Trophoblast cell (in vitro differentiated cells and primary cell): ENCODE measurements around the gene CEBPA.

ENCODE experiments used
- DNase-seq, 2 donors: peaks; one replicate each; pipeline ENCODE4 v3.0.0-alpha.2; 2016
- H2AFZ ChIP-seq: 2 replicates; pipeline ENCODE4 v1.6.1; 2013; ENCODE audit warnings: low read length, moderate library complexity, mild to moderate bottlenecking; ENCODE audit not compliant: insufficient read depth, poor library complexity
- H2AK5ac ChIP-seq: 2 replicates; pipeline ENCODE4 v1.6.1; 2013; ENCODE audit warnings: mild to moderate bottlenecking, low read length
- H2BK120ac ChIP-seq: 2 replicates; pipeline ENCODE4 v1.6.1; 2013; ENCODE audit warnings: low read length, mild to moderate bottlenecking, moderate library complexity; ENCODE audit not compliant: insufficient read depth, poor library complexity
- H2BK12ac ChIP-seq: 2 replicates; pipeline ENCODE4 v1.6.1; 2013; ENCODE audit warnings: mild to moderate bottlenecking, low read length, moderate library complexity
- H2BK5ac ChIP-seq: 2 replicates; pipeline ENCODE4 v1.6.1; 2013; ENCODE audit warnings: low read length, low read depth, moderate library complexity, mild to moderate bottlenecking; ENCODE audit not compliant: poor library complexity
- H3K14ac ChIP-seq: 2 replicates; pipeline ENCODE4 v1.6.1; 2013; ENCODE audit warnings: mild to moderate bottlenecking, low read length
- H3K18ac ChIP-seq: 2 replicates; pipeline ENCODE4 v1.6.1; 2013; ENCODE audit warnings: mild to moderate bottlenecking, low read length
- H3K23ac ChIP-seq: 2 replicates; pipeline ENCODE4 v1.6.1; 2013; ENCODE audit warnings: low read length
- H3K27ac ChIP-seq: 2 replicates; pipeline ENCODE4 v1.5.1; 2013; ENCODE audit warnings: low read depth, mild to moderate bottlenecking, inconsistent platforms, low read length, moderate library complexity
- H3K27me3 ChIP-seq: 2 replicates; pipeline ENCODE4 v1.6.1; 2013; ENCODE audit warnings: inconsistent platforms, mild to moderate bottlenecking, low read length, moderate library complexity; ENCODE audit not compliant: insufficient read depth
- H3K36me3 ChIP-seq, 2 experiments: 1 replicate in 1 of 2; 2 replicates in 1 of 2; pipeline ENCODE4 v1.6.1; 2013; ENCODE audit warnings: low read length in 2 of 2, mild to moderate bottlenecking in 2 of 2, moderate library complexity in 1 of 2; ENCODE audit not compliant: insufficient read depth in 2 of 2, control insufficient read depth in 1 of 2
- H3K4ac ChIP-seq: 2 replicates; pipeline ENCODE4 v1.6.1; 2013; ENCODE audit warnings: low read depth, mild to moderate bottlenecking, low read length, moderate library complexity
- H3K4me1 ChIP-seq, 2 experiments: 1 replicate in 1 of 2; 2 replicates in 1 of 2; pipeline ENCODE4 v1.6.1; 2013; ENCODE audit warnings: low read length in 2 of 2, mild to moderate bottlenecking in 2 of 2, moderate library complexity in 1 of 2; ENCODE audit not compliant: insufficient read depth in 2 of 2, control insufficient read depth in 1 of 2
- H3K4me2 ChIP-seq: 2 replicates; pipeline ENCODE4 v1.6.1; 2013; ENCODE audit warnings: inconsistent platforms, mild to moderate bottlenecking, low read length, moderate library complexity
- H3K4me3 ChIP-seq: 2 replicates; pipeline ENCODE4 v1.5.1; 2013; ENCODE audit warnings: mild to moderate bottlenecking, low read depth, low read length, inconsistent platforms
- H3K79me1 ChIP-seq: one replicate; pipeline ENCODE4 v1.6.1; 2013; ENCODE audit warnings: low read length
- H3K79me2 ChIP-seq: 2 replicates; pipeline ENCODE4 v1.6.1; 2013; ENCODE audit warnings: low read length, mild to moderate bottlenecking; ENCODE audit not compliant: control insufficient read depth, insufficient read depth, poor library complexity
- H3K9ac ChIP-seq: 2 replicates; pipeline ENCODE4 v1.6.1; 2013; ENCODE audit warnings: mild to moderate bottlenecking, low read length
- H3K9me3 ChIP-seq: 2 replicates; pipeline ENCODE4 v1.6.1; 2013; ENCODE audit warnings: low read depth, mild to moderate bottlenecking, control low read depth, inconsistent platforms, low read length; ENCODE audit not compliant: insufficient read depth
- H4K12ac ChIP-seq: 2 replicates; pipeline ENCODE4 v1.6.1; 2013; ENCODE audit warnings: low read depth, mild to moderate bottlenecking, low read length, moderate library complexity
- H4K8ac ChIP-seq: 2 replicates; pipeline ENCODE4 v1.6.1; 2013; ENCODE audit warnings: low read depth, mild to moderate bottlenecking, low read length, moderate library complexity
- H4K91ac ChIP-seq: one replicate; pipeline ENCODE4 v1.6.1; 2013; ENCODE audit warnings: low read depth, mild to moderate bottlenecking, low read length, moderate library complexity
- WGBS: extraction: QIAGEN DNeasy Blood & Tissue Kit; methylation state at CpG from one replicate; pipeline ENCODE4 v1.1.7; 2013; ENCODE audit warnings: missing lambda C conversion rate; ENCODE audit not compliant: insufficient read length, insufficient coverage; ENCODE audit errors: extremely low coverage; 5-methylcytosine and 5-hydroxymethylcytosine counted together

Gene CEBPA

DNA sequence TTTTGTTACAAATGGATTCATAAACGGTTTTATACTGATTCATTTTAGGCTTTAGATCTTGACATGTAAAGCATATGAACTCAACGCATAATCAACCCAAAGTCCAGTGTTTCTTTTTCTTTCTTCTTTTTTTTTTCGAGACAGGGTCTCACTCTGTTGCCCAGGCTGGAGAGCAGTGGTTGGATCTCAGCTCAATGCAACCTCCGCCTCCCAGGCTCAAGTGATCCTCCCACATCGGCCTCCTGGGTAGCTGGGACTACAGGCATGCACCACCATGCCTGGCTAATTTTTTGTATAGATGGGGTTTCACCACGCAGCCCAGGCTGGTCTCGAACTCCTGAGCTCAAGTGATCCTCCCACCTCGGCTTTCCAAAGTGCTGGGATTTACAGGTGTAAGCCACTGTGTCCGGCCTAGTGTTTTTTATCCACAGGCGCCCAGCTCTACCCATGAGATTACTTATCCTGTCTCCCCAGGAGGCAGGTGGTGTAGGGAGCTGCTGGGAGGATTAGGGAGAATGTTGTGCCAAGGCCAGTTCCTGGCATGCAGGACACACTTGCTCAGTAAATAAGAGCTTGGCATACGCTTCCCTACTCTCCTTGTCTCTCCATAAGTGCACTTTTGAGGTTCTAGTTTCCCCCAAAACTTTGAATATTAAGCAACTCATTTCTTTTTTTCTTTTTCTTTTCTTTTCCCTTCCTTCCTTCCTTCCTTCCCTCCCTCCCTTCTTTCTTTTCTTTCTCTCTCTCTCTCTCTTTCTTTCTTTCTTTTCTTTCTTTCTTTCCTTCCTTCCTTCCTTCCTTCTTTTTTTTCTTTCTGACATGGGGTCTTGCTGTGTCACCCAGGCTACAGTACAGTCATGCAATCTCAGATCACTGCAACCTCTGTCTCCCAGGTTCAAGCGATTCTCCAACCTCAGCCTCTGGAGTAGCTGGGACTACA lies 4.8 kb upstream of the CEBPA start:
- no peak overlapping the region for H2AFZ ChIP-seq
- peaks cover 13% of the 10 kb centered on the region in 2 experiments for H3K4me1 ChIP-seq
- no peaks in the 10 kb centered on the region for H3K36me3 ChIP-seq
- no peak overlapping the region for H3K23ac ChIP-seq
- H4K8ac ChIP-seq = no peak overlapping the region
- no peak overlapping the region for H2BK5ac ChIP-seq
- H2BK120ac ChIP-seq = no peak overlapping the region
- no peak for DNase-seq
- H3K4me2 ChIP-seq = no peak overlapping the region
- H3K9ac ChIP-seq = no peak overlapping the region
- H4K12ac ChIP-seq = no peak overlapping the region
- H3K4me3 ChIP-seq = no peak overlapping the region
- no CpG with 5 or more reads among the region's 12 CpGs for WGBS
- H3K9me3 ChIP-seq = peaks cover 2% of the 10 kb centered on the region
- H3K14ac ChIP-seq = no peak overlapping the region
- H4K91ac ChIP-seq = no peak overlapping the region
- no peak overlapping the region for H3K4ac ChIP-seq
- no peak overlapping the region for H3K27ac ChIP-seq
- no peak overlapping the region for H2AK5ac ChIP-seq
- H3K79me1 ChIP-seq = peaks cover 13% of the 10 kb centered on the region
- peaks cover 10% of the 10 kb centered on the region for H3K79me2 ChIP-seq
- H2BK12ac ChIP-seq = no peak overlapping the region
- H3K18ac ChIP-seq = no peak overlapping the region
- no peaks in the 10 kb centered on the region for H3K27me3 ChIP-seq

DNA sequence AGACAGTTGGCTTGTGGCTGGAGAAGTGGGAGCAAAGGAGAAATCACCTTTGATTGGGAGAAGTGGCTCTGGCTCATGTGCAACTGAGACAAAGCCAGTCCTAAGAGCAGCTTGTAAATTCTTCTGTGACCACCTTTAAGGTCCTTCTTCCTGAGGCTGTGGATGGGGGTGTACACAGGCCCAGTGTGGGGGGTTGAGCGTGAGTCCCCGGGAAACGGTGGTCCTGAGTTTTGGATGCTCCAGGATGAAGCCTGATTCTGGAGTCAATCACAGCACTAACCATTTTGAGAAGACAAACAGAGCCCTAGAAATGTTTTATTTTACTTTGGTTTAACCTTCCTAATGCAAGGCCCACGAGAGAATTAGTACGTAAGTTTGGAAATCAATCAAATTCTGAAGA lies 3.9 kb upstream of the CEBPA start:
- no CpG with 5 or more reads among the region's 5 CpGs for WGBS
- no peak overlapping the region for H3K23ac ChIP-seq
- peaks cover 15% of the 10 kb centered on the region for H3K79me1 ChIP-seq

DNA sequence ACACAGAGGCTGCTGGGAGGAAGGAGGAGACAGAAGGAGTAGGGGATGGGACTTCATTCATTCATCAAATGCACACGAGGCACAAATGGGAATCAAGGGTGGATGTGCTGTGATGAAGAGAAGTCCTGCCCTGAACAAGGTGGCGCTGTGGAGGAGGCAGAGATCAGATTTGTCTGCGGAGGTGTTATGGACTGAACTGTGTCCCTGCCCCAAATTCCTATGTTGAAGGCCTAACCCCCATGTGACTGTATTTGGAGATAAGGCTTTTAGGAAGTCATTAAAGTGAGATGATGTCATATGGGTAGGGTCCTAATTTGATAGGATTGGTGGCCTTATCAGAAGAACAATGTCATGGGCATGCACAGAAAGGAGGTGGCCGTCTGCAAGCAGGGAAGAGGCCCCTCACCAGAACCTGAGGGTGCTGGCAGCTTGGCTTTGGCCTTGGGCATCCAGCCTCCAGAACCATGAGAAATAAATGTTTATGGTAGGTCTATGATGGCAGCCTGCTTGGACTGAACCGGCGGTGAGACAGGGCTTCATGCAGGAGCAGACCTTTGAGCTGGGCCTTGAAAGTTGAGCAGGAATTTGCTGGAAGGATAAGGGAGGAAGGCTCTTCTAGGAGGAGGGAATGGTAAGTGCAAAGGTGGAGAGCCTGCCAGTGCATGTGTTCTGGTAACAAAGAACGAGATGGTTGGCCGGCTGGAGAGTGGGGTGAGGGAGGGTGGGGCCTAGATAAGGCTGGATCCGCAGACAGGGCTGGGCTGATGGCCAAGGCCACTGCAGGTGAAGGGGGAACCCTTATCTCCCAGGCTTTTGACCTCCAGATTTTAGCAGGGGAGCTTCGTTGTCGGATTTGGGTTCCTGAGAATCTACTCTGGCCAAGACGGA lies 2.7 kb upstream of the CEBPA start:
- H3K9ac ChIP-seq = no peak overlapping the region
- no peak overlapping the region for H2BK12ac ChIP-seq
- H4K8ac ChIP-seq = no peak overlapping the region
- H3K27me3 ChIP-seq = peaks cover 5% of the 10 kb centered on the region
- DNase-seq = peak in 1 of 2 donors; percentile 45
- no peaks in the 10 kb centered on the region for H3K36me3 ChIP-seq
- H3K79me2 ChIP-seq = peaks cover 27% of the 10 kb centered on the region
- no peak overlapping the region for H3K4ac ChIP-seq
- H3K23ac ChIP-seq = no peak overlapping the region
- H2AFZ ChIP-seq = no peak overlapping the region
- H3K27ac ChIP-seq = no peak overlapping the region
- WGBS = no CpG with 5 or more reads among the region's 12 CpGs
- H2BK120ac ChIP-seq = no peak overlapping the region
- peaks cover 2% of the 10 kb centered on the region for H3K9me3 ChIP-seq
- H3K4me3 ChIP-seq = no peak overlapping the region
- H4K91ac ChIP-seq = no peak overlapping the region
- no peak overlapping the region for H2AK5ac ChIP-seq
- H4K12ac ChIP-seq = peak overlapping the region; percentile 3
- no peak overlapping the region for H3K4me2 ChIP-seq
- H3K18ac ChIP-seq = peak overlapping the region; percentile 20
- peaks cover 26% of the 10 kb centered on the region for H3K79me1 ChIP-seq
- H3K14ac ChIP-seq = no peak overlapping the region
- no peak overlapping the region for H2BK5ac ChIP-seq
- peaks cover 19 to 25% of the 10 kb centered on the region in 2 experiments for H3K4me1 ChIP-seq

More for the DNA sequence above, 3.9 kb upstream of the CEBPA start:
- no peak overlapping the region for H2BK120ac ChIP-seq
- peaks cover 3% of the 10 kb centered on the region for H3K27me3 ChIP-seq
- no peak overlapping the region for H4K12ac ChIP-seq
- DNase-seq = no peak
- H3K9ac ChIP-seq = no peak overlapping the region
- H3K4me3 ChIP-seq = no peak overlapping the region
- H4K8ac ChIP-seq = no peak overlapping the region
- H2AK5ac ChIP-seq = no peak overlapping the region
- no peak overlapping the region for H3K27ac ChIP-seq
- no peak overlapping the region for H3K14ac ChIP-seq
- H3K36me3 ChIP-seq = no peaks in the 10 kb centered on the region
- no peak overlapping the region for H2BK5ac ChIP-seq
- H3K18ac ChIP-seq = no peak overlapping the region
- H2AFZ ChIP-seq = no peak overlapping the region
- H3K4me2 ChIP-seq = no peak overlapping the region
- no peak overlapping the region for H3K4ac ChIP-seq
- peaks cover 15 to 18% of the 10 kb centered on the region in 2 experiments for H3K4me1 ChIP-seq
- H3K79me2 ChIP-seq = peaks cover 17% of the 10 kb centered on the region
- no peak overlapping the region for H2BK12ac ChIP-seq
- peaks cover 2% of the 10 kb centered on the region for H3K9me3 ChIP-seq
- H4K91ac ChIP-seq = no peak overlapping the region

DNA sequence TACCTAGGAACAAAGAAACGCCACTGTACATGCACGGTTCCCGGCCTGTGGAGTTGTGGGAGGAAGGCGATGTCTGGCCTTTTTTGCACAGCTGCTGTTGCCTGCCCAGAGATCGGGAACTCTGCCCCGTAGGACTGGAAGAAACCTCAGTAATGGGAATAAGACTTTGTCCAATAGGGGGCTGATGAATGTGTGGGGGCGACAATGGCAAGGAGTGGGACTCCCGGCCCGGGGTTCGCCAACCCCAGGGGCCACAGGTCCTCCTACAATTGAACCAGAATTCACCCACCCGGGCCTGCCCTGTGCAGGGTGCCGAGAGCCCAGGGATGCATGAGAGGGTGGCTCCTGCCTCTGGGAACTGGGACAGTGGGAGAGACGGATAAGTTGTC lies 2.0 kb upstream of the CEBPA start:
- Histone ChIP-seq H3K4ac (no peak overlapping the region), H3K14ac (no peak overlapping the region), H2AFZ (no peak overlapping the region), H4K8ac (no peak overlapping the region), H3K4me3 (no peak overlapping the region), H3K23ac (no peak overlapping the region), H3K79me2 (peaks cover 27% of the 10 kb centered on the region), H2BK12ac (no peak overlapping the region), H3K18ac (peak overlapping the region; percentile 20), H2BK120ac (no peak overlapping the region), H2AK5ac (no peak overlapping the region), H3K27ac (no peak overlapping the region), H4K91ac (no peak overlapping the region), H3K9me3 (peaks cover 2% of the 10 kb centered on the region), H3K4me1 (peaks cover 23 to 30% of the 10 kb centered on the region in 2 experiments), H4K12ac (peak overlapping the region; percentile 3), H3K27me3 (peaks cover 5% of the 10 kb centered on the region), H3K9ac (no peak overlapping the region), H3K36me3 (no peaks in the 10 kb centered on the region), H3K4me2 (no peak overlapping the region), H3K79me1 (peaks cover 28% of the 10 kb centered on the region), H2BK5ac (no peak overlapping the region)
- no peak for DNase-seq
- WGBS = no CpG with 5 or more reads among the region's 13 CpGs
